WTC11 (cell line): Measurements from ENCODE around the gene TAS2R40. TPM values are rescaled to one million over a fixed set of nuclear protein-coding genes. Genes with fewer than 3 reads are reported as not detected.

Experiments
- ATAC-seq: fragments of 200-7000 bp; cut with Tn5 transposase; 2 replicates; pipeline ENCODE4 v1.10.0; 2021; ENCODE audit warnings: mild to moderate bottlenecking, moderate library complexity
- Bru-seq: library from RNA; stranded (reverse); fragments of 400-500 nt; gene quantifications from one replicate; lab custom pipeline; 2021; lab: Mats Ljungman, UMichigan
- CTCF ChIA-PET: fragments of 300-600 bp; sonication (Branson Sonifier 250); formaldehyde crosslinking; loops from one replicate; lab custom pipeline; 2021; ENCODE audit warnings: antibody characterized with exemption; lab: Charles Lee
- POLR2A ChIA-PET: fragments of 350-600 bp; sonication (Branson Sonifier 250); formaldehyde crosslinking; loops from one replicate; lab custom pipeline; 2021; ENCODE audit warnings: antibody characterized with exemption; lab: Charles Lee
- DNase-seq: peaks from one replicate; pipeline ENCODE4 v3.0.0; 2021; ENCODE audit warnings: low spot score
- H3K27ac Mint-ChIP-seq: 2 replicates; pipeline ENCODE4 v1.8.0; 2021; ENCODE audit warnings: mixed read lengths
- H3K27me3 Mint-ChIP-seq: 2 replicates; pipeline ENCODE4 v1.8.0; 2021; ENCODE audit warnings: low read depth, mild to moderate bottlenecking, moderate library complexity, mixed read lengths
- H3K36me3 Mint-ChIP-seq: 2 replicates; pipeline ENCODE4 v1.8.0; 2021; ENCODE audit warnings: mixed read lengths
- H3K4me1 Mint-ChIP-seq: 2 replicates; pipeline ENCODE4 v1.8.0; 2022; ENCODE audit warnings: mixed read lengths
- H3K4me3 Mint-ChIP-seq: 2 replicates; pipeline ENCODE4 v1.8.0; 2021; ENCODE audit warnings: mild to moderate bottlenecking, moderate library complexity, mixed read lengths
- H3K9me3 Mint-ChIP-seq: 2 replicates; pipeline ENCODE4 v1.8.0; 2021; ENCODE audit warnings: mixed read lengths
- CBFB ChIP-seq: sonication (generic); formaldehyde crosslinking; IDR thresholded peaks from 2 replicates; pipeline ENCODE4 v1.8.1; 2022; ENCODE audit warnings: mild to moderate bottlenecking, low read depth, missing genetic modification reagents
- CREB1 ChIP-seq: sonication (generic); formaldehyde crosslinking; IDR thresholded peaks from 2 replicates; pipeline ENCODE4 v1.8.0; 2023; ENCODE audit warnings: mild to moderate bottlenecking, missing genetic modification reagents
- CREM ChIP-seq: sonication (generic); formaldehyde crosslinking; IDR thresholded peaks from 2 replicates; pipeline ENCODE4 v1.8.1; 2022; ENCODE audit warnings: mild to moderate bottlenecking, missing genetic modification reagents, moderate library complexity
- FOXK1 ChIP-seq: sonication (generic); formaldehyde crosslinking; IDR thresholded peaks from 2 replicates; pipeline ENCODE4 v1.8.0; 2022; ENCODE audit warnings: mild to moderate bottlenecking, moderate library complexity, missing genetic modification reagents
- GRHL2 ChIP-seq: fragments of 250-450 bp; sonication (Bioruptor Pico); IDR thresholded peaks from 2 replicates; pipeline ENCODE4 v1.8.0; 2022; ENCODE audit warnings: mild to moderate bottlenecking, moderate library complexity; ENCODE audit not compliant: insufficient replicate concordance, severe bottlenecking
- MAX ChIP-seq: sonication (generic); formaldehyde crosslinking; IDR thresholded peaks from 2 replicates; pipeline ENCODE4 v1.8.0; 2022; ENCODE audit warnings: mild to moderate bottlenecking, missing genetic modification reagents
- NFATC4 ChIP-seq: fragments of 250-450 bp; sonication (Bioruptor Pico); IDR thresholded peaks from 2 replicates; pipeline ENCODE4 v1.9.0; 2021; ENCODE audit warnings: mild to moderate bottlenecking
- NFYB ChIP-seq: sonication (generic); formaldehyde crosslinking; conservative IDR thresholded peaks from 2 replicates; pipeline ENCODE4 v1.8.0; 2022; ENCODE audit warnings: low read depth, missing genetic modification reagents
- NR2C2 ChIP-seq: sonication (generic); formaldehyde crosslinking; IDR thresholded peaks from 2 replicates; pipeline ENCODE4 v1.8.0; 2022; ENCODE audit warnings: mild to moderate bottlenecking, missing genetic modification reagents
- PRDM15 ChIP-seq: sonication (generic); formaldehyde crosslinking; IDR thresholded peaks from 2 replicates; pipeline ENCODE4 v1.8.0; 2022; ENCODE audit warnings: missing genetic modification reagents
- RORB ChIP-seq: fragments of 250-450 bp; sonication (Bioruptor Pico); IDR thresholded peaks from 2 replicates; pipeline ENCODE4 v1.9.0; 2021; ENCODE audit warnings: mild to moderate bottlenecking
- SMAD4 ChIP-seq: sonication (generic); formaldehyde crosslinking; IDR thresholded peaks from 2 replicates; pipeline ENCODE4 v1.8.0; 2022; ENCODE audit warnings: mild to moderate bottlenecking, missing genetic modification reagents
- STAT6 ChIP-seq: sonication (generic); formaldehyde crosslinking; conservative IDR thresholded peaks from 2 replicates; pipeline ENCODE4 v1.8.1; 2023; ENCODE audit warnings: mild to moderate bottlenecking, low read depth, missing genetic modification reagents, moderate library complexity
- TCF7 ChIP-seq: sonication (generic); formaldehyde crosslinking; IDR thresholded peaks from 2 replicates; pipeline ENCODE4 v1.8.0; 2022; ENCODE audit warnings: mild to moderate bottlenecking, low read depth, missing genetic modification reagents, moderate library complexity
- TEAD1 ChIP-seq: sonication (generic); formaldehyde crosslinking; IDR thresholded peaks from 2 replicates; pipeline ENCODE4 v1.8.0; 2022; ENCODE audit warnings: mild to moderate bottlenecking, missing genetic modification reagents
- TEAD4 ChIP-seq: sonication (generic); formaldehyde crosslinking; IDR thresholded peaks from 2 replicates; pipeline ENCODE4 v1.8.0; 2022; ENCODE audit warnings: mild to moderate bottlenecking, missing genetic modification reagents
- ZBTB21 ChIP-seq: sonication (generic); formaldehyde crosslinking; IDR thresholded peaks from 2 replicates; pipeline ENCODE4 v1.8.1; 2023; ENCODE audit warnings: mild to moderate bottlenecking, missing genetic modification reagents, borderline replicate concordance
- ZNF138 ChIP-seq: sonication (generic); formaldehyde crosslinking; conservative IDR thresholded peaks from 2 replicates; pipeline ENCODE4 v1.8.1; 2022; ENCODE audit warnings: mild to moderate bottlenecking, moderate library complexity, missing genetic modification reagents
- long read RNA-seq, 3 experiments: library from RNA in 1 of 3; library from capped mRNA in 1 of 3; library from polyadenylated mRNA in 1 of 3; unstranded in 2 of 3; stranded (forward) in 1 of 3; transcript quantifications; one replicate each; pipeline ENCODE4 v2.0.0, GENCODE V29; 2021
- total RNA-seq: library from RNA; stranded (reverse); gene quantifications from 3 replicates; pipeline ENCODE4 v1.2.3, GENCODE V29; 2021
- TF ChIP-seq, protein P1 (sequence below): sonication (generic); formaldehyde crosslinking; IDR thresholded peaks from 2 replicates; pipeline ENCODE4 v1.8.1; 2023; ENCODE audit warnings: mild to moderate bottlenecking, missing genetic modification reagents, moderate library complexity
- TF ChIP-seq, protein P2 (sequence below): sonication (generic); formaldehyde crosslinking; IDR thresholded peaks from 2 replicates; pipeline ENCODE4 v1.8.0; 2023; ENCODE audit warnings: missing genetic modification reagents, mild to moderate bottlenecking, borderline replicate concordance
- TF ChIP-seq, protein P3 (sequence below): sonication (generic); formaldehyde crosslinking; IDR thresholded peaks from 2 replicates; pipeline ENCODE4 v1.8.1; 2022; ENCODE audit warnings: mild to moderate bottlenecking, missing genetic modification reagents, moderate library complexity, borderline replicate concordance
- TF ChIP-seq, protein P4 (sequence below): sonication (generic); formaldehyde crosslinking; conservative IDR thresholded peaks from 2 replicates; pipeline ENCODE4 v1.8.1; 2022; ENCODE audit warnings: mild to moderate bottlenecking, missing genetic modification reagents

The TAS2R40 gene
- total RNA-seq, result not detected in 3 replicates
- Bru-seq, nascent RNA, result not detected
- long read RNA-seq, experiment 1, result 0 reads
- long read RNA-seq, experiment 2, result 0 reads
- long read RNA-seq, experiment 3, result 0 reads

GRCh38 chr7:143221737-143222136 lies at the start of gene TAS2R40:
TAS2R40 (plus strand) TSS chr7:143222037; CDS start chr7:143222079, 42 bp downstream.
- no peaks in the 10 kb centered on the region for H3K27me3 Mint-ChIP-seq
- ATAC-seq, result no peak
- no peaks in the 10 kb centered on the region for H3K36me3 Mint-ChIP-seq
- H3K9me3 Mint-ChIP-seq, result no peaks in the 10 kb centered on the region
- DNase-seq, result no peak
- CTCF ChIA-PET, result interaction anchor here (1.0 kb wide), 1 partner anchor 213 kb away, joined by 3 read pairs; no protein-coding TSS in a partner anchor
- no peak within 1 kb of the TSS for H3K27ac Mint-ChIP-seq
- POLR2A ChIA-PET, result no interaction called here
- no peak for TF ChIP-seq TEAD4 (CRISPR knock-in tag)
- TF ChIP-seq, protein P1, sequence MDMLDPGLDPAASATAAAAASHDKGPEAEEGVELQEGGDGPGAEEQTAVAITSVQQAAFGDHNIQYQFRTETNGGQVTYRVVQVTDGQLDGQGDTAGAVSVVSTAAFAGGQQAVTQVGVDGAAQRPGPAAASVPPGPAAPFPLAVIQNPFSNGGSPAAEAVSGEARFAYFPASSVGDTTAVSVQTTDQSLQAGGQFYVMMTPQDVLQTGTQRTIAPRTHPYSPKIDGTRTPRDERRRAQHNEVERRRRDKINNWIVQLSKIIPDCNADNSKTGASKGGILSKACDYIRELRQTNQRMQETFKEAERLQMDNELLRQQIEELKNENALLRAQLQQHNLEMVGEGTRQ (CRISPR knock-in tag), result no peak
- TF ChIP-seq, protein P2, sequence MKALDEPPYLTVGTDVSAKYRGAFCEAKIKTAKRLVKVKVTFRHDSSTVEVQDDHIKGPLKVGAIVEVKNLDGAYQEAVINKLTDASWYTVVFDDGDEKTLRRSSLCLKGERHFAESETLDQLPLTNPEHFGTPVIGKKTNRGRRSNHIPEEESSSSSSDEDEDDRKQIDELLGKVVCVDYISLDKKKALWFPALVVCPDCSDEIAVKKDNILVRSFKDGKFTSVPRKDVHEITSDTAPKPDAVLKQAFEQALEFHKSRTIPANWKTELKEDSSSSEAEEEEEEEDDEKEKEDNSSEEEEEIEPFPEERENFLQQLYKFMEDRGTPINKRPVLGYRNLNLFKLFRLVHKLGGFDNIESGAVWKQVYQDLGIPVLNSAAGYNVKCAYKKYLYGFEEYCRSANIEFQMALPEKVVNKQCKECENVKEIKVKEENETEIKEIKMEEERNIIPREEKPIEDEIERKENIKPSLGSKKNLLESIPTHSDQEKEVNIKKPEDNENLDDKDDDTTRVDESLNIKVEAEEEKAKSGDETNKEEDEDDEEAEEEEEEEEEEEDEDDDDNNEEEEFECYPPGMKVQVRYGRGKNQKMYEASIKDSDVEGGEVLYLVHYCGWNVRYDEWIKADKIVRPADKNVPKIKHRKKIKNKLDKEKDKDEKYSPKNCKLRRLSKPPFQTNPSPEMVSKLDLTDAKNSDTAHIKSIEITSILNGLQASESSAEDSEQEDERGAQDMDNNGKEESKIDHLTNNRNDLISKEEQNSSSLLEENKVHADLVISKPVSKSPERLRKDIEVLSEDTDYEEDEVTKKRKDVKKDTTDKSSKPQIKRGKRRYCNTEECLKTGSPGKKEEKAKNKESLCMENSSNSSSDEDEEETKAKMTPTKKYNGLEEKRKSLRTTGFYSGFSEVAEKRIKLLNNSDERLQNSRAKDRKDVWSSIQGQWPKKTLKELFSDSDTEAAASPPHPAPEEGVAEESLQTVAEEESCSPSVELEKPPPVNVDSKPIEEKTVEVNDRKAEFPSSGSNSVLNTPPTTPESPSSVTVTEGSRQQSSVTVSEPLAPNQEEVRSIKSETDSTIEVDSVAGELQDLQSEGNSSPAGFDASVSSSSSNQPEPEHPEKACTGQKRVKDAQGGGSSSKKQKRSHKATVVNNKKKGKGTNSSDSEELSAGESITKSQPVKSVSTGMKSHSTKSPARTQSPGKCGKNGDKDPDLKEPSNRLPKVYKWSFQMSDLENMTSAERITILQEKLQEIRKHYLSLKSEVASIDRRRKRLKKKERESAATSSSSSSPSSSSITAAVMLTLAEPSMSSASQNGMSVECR (CRISPR knock-in tag), result no peak
- TF ChIP-seq CREM, result no peak
- TF ChIP-seq ZBTB21, result no peak
- no peak for TF ChIP-seq CREB1 (CRISPR knock-in tag)
- TF ChIP-seq NR2C2 (CRISPR knock-in tag), result no peak
- TF ChIP-seq CBFB, result no peak
- H3K4me1 Mint-ChIP-seq, result 0 out of 2 replicates have a peak, but pooled peaks cover 3% of the 10 kb centered on the region
- no peak within 1 kb of the TSS for H3K4me3 Mint-ChIP-seq

DNA sequence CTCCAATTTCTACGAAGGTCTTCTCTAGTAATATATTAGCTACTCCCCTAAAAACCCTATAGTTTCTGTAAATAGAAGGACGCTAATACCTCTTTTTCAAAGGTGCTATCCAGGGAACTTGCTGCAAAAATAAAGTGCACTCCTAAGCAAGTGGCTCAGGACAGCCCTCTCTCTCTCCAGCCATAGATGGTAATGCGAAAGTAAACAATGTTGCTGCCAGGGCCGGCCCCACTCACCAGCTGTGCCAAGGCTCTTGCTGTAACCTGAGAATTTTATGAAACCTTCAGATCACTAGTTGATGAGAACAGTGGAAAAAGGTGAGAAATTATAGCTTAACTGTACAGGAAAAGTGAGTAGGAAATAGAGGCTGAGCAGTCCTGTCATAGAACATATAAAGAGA lies 49.5 kb upstream of the TAS2R40 start:
- H3K27ac Mint-ChIP-seq, result no peak overlapping the region
- DNase-seq, result no peak
- peaks cover 16% of the 10 kb centered on the region for H3K9me3 Mint-ChIP-seq
- ChIA-PET CTCF (interaction anchor here (0.7 to 1.8 kb wide), 2 partner anchors 43 to 68 kb away, joined by 3 to 8 read pairs; no protein-coding TSS in a partner anchor), POLR2A (interaction anchor here (0.6 kb wide), 1 partner anchor 557 kb away, joined by 4 read pairs; no protein-coding TSS in a partner anchor)
- H3K4me3 Mint-ChIP-seq, result no peak overlapping the region
- H3K4me1 Mint-ChIP-seq, result peaks cover 4% of the 10 kb centered on the region; the same call in 1 of the 2 replicates
- ATAC-seq, result no peak
- peaks cover 2% of the 10 kb centered on the region; the same call in 1 of the 2 replicates for H3K27me3 Mint-ChIP-seq
- H3K36me3 Mint-ChIP-seq, result peaks cover 7% of the 10 kb centered on the region
- no peak for TF ChIP-seq TCF7 (CRISPR knock-in tag)
- TF ChIP-seq ZNF138 (CRISPR knock-in tag), result no peak
- TF ChIP-seq STAT6, result no peak
- TF ChIP-seq SMAD4 (CRISPR knock-in tag), result no peak
- TF ChIP-seq NFYB, result no peak
- TF ChIP-seq RORB (CRISPR knock-in tag), result no peak
- TF ChIP-seq CREB1 (CRISPR knock-in tag), result no peak
- TF ChIP-seq NFATC4 (CRISPR knock-in tag), result no peak
- TF ChIP-seq MAX (CRISPR knock-in tag), result no peak
- TF ChIP-seq FOXK1 (CRISPR knock-in tag), result no peak
- TF ChIP-seq GRHL2, result no peak
- TF ChIP-seq, protein P3, sequence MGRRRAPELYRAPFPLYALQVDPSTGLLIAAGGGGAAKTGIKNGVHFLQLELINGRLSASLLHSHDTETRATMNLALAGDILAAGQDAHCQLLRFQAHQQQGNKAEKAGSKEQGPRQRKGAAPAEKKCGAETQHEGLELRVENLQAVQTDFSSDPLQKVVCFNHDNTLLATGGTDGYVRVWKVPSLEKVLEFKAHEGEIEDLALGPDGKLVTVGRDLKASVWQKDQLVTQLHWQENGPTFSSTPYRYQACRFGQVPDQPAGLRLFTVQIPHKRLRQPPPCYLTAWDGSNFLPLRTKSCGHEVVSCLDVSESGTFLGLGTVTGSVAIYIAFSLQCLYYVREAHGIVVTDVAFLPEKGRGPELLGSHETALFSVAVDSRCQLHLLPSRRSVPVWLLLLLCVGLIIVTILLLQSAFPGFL (CRISPR knock-in tag), result no peak
- no peak for TF ChIP-seq TEAD1 (CRISPR knock-in tag)
- TF ChIP-seq, protein P4, sequence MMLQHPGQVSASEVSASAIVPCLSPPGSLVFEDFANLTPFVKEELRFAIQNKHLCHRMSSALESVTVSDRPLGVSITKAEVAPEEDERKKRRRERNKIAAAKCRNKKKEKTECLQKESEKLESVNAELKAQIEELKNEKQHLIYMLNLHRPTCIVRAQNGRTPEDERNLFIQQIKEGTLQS (CRISPR knock-in tag), result no peak
- TF ChIP-seq PRDM15, result no peak
